ENCODE results near the gene CCDC78.
A peak's percentile ranks its signal among the peaks of the same experiment; 100 is the strongest.

Gene CCDC78

GRCh38 chr16:685967-686366 lies 40.3 kb downstream of the CCDC78 start:
- no peak for TF ChIP-seq Cebpa-rat (IDR thresholded peaks at IDR 0.05)
- Histone ChIP-seq H3K27me3 (peaks cover 0 to 3% (median 2%) of the 10 kb centered on the region in 11 experiments; a peak in 15 of 22 replicates), H3K4me1 (peaks cover 55 to 82% (median 66%) of the 10 kb centered on the region in 10 experiments), H3K36me3 (peaks cover 33 to 60% (median 44%) of the 10 kb centered on the region in 11 experiments), H4K20me1 (peaks cover 24 to 49% (median 30%) of the 10 kb centered on the region in 11 experiments; a peak in 21 of 22 replicates), H3K27ac (no peak overlapping the region), H3K9ac (peak overlapping the region in 2 of 11 experiments; percentile 19 to 27; a peak in 1 of 22 replicates), H3K4me2 (peak overlapping the region in 3 of 11 experiments; percentile 19 to 99 (median 95); a peak in 3 of 22 replicates), H3K9me3 (replicated peaks in 1 of 11) (no peaks in the 10 kb centered on the region), H3K4me3 (no peak overlapping the region)

- H3K4me2 ChIP-seq, result peak overlapping the region; percentile 61 to 99 (median 98); a peak in 21 of 22 replicates
- peaks cover 33 to 60% (median 44%) of the 10 kb centered on the region in 11 experiments for H3K36me3 ChIP-seq
- H3K27me3 ChIP-seq, result no peaks in the 10 kb centered on the region
- H3K4me3 ChIP-seq, result peak overlapping the region in 3 of 10 experiments; percentile 11 to 96 (median 90); a peak in 3 of 20 replicates
- H3K27ac ChIP-seq, result no peak overlapping the region
- no peak for TF ChIP-seq Cebpa-rat (IDR thresholded peaks at IDR 0.05)
- peak overlapping the region in 3 of 11 experiments; percentile 9 to 37 (median 36); a peak in 3 of 22 replicates for H3K9ac ChIP-seq
- H4K20me1 ChIP-seq, result peaks cover 26 to 55% (median 36%) of the 10 kb centered on the region in 11 experiments; a peak in 21 of 22 replicates
- no peaks in the 10 kb centered on the region for H3K9me3 ChIP-seq (replicated peaks in 1 of 11)
- H3K4me1 ChIP-seq, result peaks cover 52 to 75% (median 63%) of the 10 kb centered on the region in 10 experiments
Observed at GRCh38 chr16:684961-685696, 41.1 kb downstream of the CCDC78 start.

GRCh38 chr16:684071-684794 lies 42.0 kb downstream of the CCDC78 start, which contains the start of gene JMJD8:
Gene JMJD8, minus strand, starts transcription at chr16:684334. Its CDS starts 15 bp downstream, at chr16:684319.
- Histone ChIP-seq H3K36me3 (peaks cover 33 to 60% (median 44%) of the 10 kb centered on the region in 11 experiments), H3K27ac (peak within 1 kb of the TSS; percentile 58 to 85 (median 78)), H3K4me3 (peak within 1 kb of the TSS; percentile 64 to 98 (median 80)), H3K9ac (peak within 1 kb of the TSS; percentile 84 to 96 (median 87)), H3K4me2 (peak within 1 kb of the TSS; percentile 95 to 99 (median 99)), H3K27me3 (no peaks in the 10 kb centered on the region), H3K9me3 (replicated peaks in 1 of 11) (no peaks in the 10 kb centered on the region), H4K20me1 (peaks cover 26 to 58% (median 36%) of the 10 kb centered on the region in 11 experiments; a peak in 21 of 22 replicates), H3K4me1 (peaks cover 49 to 72% (median 58%) of the 10 kb centered on the region in 10 experiments)
- TF ChIP-seq Cebpa-rat (IDR thresholded peaks at IDR 0.05), result no peak

GRCh38 chr16:683396-684070 lies 42.7 kb downstream of the CCDC78 start:
- H3K9ac ChIP-seq, result peak overlapping the region; percentile 84 to 96 (median 87)
- H3K4me3 ChIP-seq, result peak overlapping the region; percentile 64 to 98 (median 80)
- peak overlapping the region; percentile 95 to 99 (median 99) for H3K4me2 ChIP-seq
- no peak for TF ChIP-seq Cebpa-rat (IDR thresholded peaks at IDR 0.05)
- H3K27me3 ChIP-seq, result no peaks in the 10 kb centered on the region
- peaks cover 26 to 65% (median 42%) of the 10 kb centered on the region in 11 experiments; a peak in 21 of 22 replicates for H4K20me1 ChIP-seq
- peak overlapping the region; percentile 58 to 85 (median 78) for H3K27ac ChIP-seq
- peaks cover 46 to 71% (median 57%) of the 10 kb centered on the region in 10 experiments for H3K4me1 ChIP-seq
- H3K9me3 ChIP-seq (replicated peaks in 1 of 11), result no peaks in the 10 kb centered on the region
- H3K36me3 ChIP-seq, result peaks cover 33 to 60% (median 44%) of the 10 kb centered on the region in 11 experiments

- H3K27ac ChIP-seq, result peak overlapping the region in 4 of 11 experiments; percentile 75 to 81 (median 78); a peak in 2 of 22 replicates
- no peak for TF ChIP-seq Cebpa-rat (IDR thresholded peaks at IDR 0.05)
Observed at GRCh38 chr16:682493-683395, 43.5 kb downstream of the CCDC78 start.

GRCh38 chr16:681746-682427 lies 44.4 kb downstream of the CCDC78 start:
- Histone ChIP-seq H3K9me3 (replicated peaks in 1 of 11) (no peaks in the 10 kb centered on the region), H3K36me3 (peaks cover 28 to 47% (median 33%) of the 10 kb centered on the region in 11 experiments), H3K4me2 (peak overlapping the region; percentile 95 to 99 (median 99)), H4K20me1 (peaks cover 26 to 70% (median 47%) of the 10 kb centered on the region in 11 experiments; a peak in 21 of 22 replicates), H3K4me3 (peak overlapping the region; percentile 75 to 98 (median 90)), H3K4me1 (peaks cover 42 to 64% (median 52%) of the 10 kb centered on the region in 10 experiments), H3K9ac (peak overlapping the region; percentile 87 to 96 (median 91); a peak in 21 of 22 replicates), H3K27me3 (no peaks in the 10 kb centered on the region; a peak in 2 of 22 replicates), H3K27ac (peak overlapping the region in 2 of 11 experiments; percentile 82; a peak in 4 of 22 replicates)
- TF ChIP-seq Cebpa-rat (IDR thresholded peaks at IDR 0.05), result no peak

More at GRCh38 chr16:682493-683395, 43.5 kb downstream of the CCDC78 start:
- peak overlapping the region; percentile 95 to 99 (median 99) for H3K4me2 ChIP-seq
- no peaks in the 10 kb centered on the region for H3K9me3 ChIP-seq (replicated peaks in 1 of 11)
- peak overlapping the region; percentile 64 to 98 (median 81) for H3K4me3 ChIP-seq
- H3K9ac ChIP-seq, result peak overlapping the region; percentile 84 to 96 (median 89); a peak in 21 of 22 replicates
- peaks cover 33 to 55% (median 41%) of the 10 kb centered on the region in 11 experiments for H3K36me3 ChIP-seq
- H3K27me3 ChIP-seq, result no peaks in the 10 kb centered on the region
- peaks cover 42 to 64% (median 52%) of the 10 kb centered on the region in 10 experiments for H3K4me1 ChIP-seq
- H4K20me1 ChIP-seq, result peaks cover 26 to 68% (median 46%) of the 10 kb centered on the region in 11 experiments; a peak in 21 of 22 replicates
